Hematopoietic multipotent progenitor cell (in vitro differentiated cells): Measurements from ENCODE around the gene ZNF254. TPM values are rescaled to one million over a fixed set of nuclear protein-coding genes. Genes with fewer than 3 reads are reported as not detected.
"Not testable (repeated sequence)": the region's sequence is repeated elsewhere in the genome, so short reads cannot be mapped to it uniquely, and the experiment has no call there.

Experiments
- DNase-seq, 3 donors: peaks; one replicate each; pipeline ENCODE4 v3.0.0-alpha.2; 2011 to 2015; ENCODE audit warnings: low read depth in 2 of 3, low spot score in 2 of 3
- total RNA-seq: library from RNA; depleted of rRNA; stranded (reverse); fragments of >200 nt; gene quantifications from one replicate; pipeline ENCODE4 v1.2.3, GENCODE V29; 2012

Gene ZNF254
- total RNA-seq = 12.1 TPM

DNA sequence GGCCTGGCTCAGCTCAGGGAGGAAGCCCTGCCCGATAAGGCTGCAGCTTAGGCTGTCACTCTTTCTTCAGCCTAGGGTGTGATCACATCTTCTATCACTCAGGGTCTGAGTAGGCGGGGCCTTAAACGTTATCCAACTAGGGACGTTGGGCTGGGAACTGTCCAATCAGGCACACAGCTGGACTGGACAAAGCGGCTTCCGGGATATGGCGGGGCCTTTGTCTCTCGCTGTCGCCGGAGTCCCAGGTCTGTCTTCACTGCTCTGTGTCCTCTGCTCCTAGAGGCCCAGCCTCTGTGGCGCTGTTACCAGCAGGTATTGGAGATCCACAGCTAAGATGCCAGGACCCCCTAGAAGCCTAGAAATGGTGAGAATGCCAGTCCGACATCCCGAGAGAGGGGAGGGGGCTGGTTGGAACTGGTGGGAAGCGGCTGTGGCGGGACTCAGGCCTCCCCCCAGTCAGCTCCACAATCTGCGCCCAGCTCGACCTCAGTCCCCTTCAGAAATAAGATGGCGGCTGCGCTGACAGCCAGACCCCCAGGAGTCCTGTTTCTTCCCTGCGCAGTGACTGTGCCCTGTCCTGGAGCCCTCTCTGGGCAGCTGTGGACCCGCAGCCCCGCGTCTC is at the start of gene ZNF254:
Gene ZNF254, plus strand, starts transcription at position 214 of the 622 bp plus-strand sequence. Its CDS starts 121 bp downstream, at position 335.
- DNase-seq = peak; percentile 24 to 98 (median 94)

DNA sequence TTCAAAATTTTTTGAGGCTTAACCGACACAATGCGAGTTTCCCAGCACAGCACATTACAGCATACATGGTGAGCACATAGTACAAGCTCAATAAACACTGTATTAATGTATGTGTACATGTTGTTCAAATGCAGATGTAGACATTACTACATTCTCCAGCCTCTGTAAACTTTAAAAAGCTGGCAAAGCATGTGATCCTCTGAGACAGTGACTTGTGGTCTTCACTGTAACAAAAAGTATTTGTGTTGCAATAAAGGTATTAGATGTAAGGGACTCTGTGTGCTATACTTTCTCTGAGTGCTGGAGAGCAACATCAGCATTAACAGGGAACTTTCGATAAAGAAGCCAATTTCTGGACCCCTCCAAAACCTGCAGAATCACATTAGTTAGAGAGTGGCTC is 46.4 kb upstream of the ZNF254 start:
- DNase-seq = no peak

DNA sequence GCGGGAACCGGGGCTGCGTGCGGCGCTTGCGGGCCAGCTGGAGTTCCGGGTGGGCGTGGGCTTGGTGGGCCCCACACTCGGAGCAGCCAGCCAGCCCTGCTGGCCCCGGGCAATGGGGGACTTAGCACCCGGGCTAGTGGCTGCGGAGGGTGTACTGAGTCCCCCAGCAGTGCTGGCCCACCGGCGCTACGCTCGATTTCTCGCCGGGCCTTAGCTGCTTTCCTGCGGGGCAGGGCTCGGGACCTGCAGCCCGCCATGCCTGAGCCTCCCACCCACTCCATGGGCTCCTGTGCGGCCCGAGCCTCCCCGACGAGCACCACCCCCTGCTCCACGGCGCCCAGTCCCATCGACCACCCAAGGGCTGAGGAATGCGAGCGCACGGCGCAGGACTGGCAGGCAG is 45.7 kb upstream of the ZNF254 start:
- not testable (repeated sequence) for DNase-seq

DNA sequence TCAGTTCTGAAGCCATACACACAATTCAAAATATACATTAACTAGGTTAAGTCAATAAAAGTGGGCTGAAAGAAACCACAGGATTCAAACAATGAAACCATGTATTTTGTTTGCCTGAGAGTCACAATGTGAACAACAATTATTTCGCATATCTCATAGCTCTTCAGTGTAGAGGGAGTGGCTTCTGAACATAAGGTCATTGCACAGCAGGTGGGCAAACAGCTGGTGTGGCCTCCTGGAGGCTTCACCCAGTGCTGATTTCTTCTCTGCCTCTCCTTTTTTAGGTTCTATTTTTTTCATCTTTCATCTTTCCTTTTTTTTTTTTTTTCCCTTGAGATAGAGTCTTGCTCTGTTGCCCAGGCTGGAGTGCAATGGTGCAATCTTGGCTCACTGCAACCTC is 40.4 kb upstream of the ZNF254 start:
- no peak for DNase-seq

DNA sequence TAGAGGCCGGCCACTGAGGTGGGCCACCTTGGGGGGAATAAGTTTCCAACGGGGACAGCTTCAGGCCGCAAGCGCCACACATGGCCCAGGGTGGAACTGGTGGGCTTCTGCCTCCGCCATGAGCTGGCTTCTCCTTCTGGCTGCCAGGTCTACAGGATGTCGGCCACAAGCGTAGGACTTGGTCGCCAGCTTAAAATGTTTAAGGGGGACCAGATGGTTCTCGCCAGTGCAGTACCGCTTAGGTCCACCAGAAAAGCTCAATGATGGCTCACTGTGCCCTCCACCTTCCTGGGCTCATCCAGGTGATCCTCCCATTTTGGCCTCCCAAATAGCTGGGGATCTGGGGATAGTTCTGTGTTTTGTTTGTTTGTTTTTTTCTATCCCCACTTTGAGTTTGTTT is 38.7 kb upstream of the ZNF254 start:
- DNase-seq = no peak

DNA sequence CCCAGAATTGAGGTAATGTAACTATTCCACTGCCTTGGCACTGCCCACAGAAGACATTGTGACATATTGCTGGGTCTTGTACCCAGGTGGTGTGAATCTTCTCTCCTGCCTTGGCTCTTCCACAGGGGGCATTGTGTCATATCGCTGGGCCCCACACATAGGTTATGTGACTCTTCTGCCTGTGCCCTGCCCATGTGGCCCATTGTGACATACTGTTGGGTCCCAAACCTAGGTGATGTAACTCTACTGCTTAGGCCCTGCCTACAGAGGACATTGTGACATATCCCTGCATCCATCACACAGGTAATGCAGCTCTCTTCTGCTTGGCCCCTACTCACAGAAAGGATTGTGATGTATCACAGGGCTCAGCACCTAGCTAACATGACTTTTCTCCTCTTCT is 37.5 kb upstream of the ZNF254 start:
- DNase-seq = no peak

DNA sequence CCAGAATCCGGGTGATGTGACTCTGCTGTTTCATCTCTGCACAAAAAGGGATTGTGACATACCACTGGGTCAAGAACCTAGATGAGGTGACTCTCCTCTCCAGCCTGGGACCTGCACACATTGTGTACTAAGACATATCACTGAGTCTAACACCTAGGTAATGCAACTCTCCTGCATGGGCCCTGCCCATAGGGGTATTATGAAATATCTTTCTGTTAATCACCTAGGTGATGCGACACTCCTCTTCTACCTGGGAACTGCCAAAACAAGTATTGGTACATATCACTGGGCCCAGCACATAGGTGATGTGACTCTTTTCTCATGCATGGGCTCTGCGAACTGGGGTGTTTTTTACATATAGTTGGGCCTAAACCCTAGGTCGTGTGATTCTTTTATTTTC is 35.5 kb upstream of the ZNF254 start:
- DNase-seq = no peak

DNA sequence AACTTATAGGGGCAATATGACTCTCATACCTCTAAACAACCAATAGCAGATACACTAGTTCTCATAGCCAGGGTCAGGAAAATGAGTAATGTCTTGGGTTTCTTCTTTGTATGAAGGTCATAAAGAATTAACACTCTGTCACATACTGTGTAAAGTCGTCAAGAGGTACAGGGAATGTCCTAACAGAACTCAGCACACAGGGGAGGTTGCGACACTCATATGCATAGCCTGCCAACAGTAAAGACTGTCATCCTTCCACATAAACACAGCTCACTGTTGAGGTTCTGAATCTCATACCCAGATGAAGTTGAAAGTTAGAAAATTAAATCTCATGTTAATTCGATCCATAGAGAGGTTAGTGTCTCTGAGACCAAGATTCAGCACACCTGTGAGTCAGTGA is 34.2 kb upstream of the ZNF254 start:
- DNase-seq = no peak

DNA sequence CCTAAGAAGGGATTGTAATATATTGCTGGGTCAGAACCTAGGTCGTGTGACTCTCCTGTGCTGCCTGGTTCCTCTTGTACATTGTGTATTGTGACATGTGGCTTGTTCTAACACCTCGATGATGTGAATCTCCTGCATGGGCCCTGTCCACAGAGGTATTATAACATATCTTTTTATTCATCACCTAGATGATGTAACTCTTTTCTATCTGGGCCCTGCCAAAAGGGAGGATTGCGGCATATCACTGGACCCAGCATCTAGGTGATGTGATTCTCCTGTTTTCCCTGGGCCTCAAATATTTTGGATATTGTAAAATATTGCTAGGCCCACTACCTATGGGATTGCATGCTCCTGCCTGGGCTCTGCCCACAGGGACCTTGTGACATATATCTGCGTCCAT is 33.4 kb upstream of the ZNF254 start:
- no peak for DNase-seq

DNA sequence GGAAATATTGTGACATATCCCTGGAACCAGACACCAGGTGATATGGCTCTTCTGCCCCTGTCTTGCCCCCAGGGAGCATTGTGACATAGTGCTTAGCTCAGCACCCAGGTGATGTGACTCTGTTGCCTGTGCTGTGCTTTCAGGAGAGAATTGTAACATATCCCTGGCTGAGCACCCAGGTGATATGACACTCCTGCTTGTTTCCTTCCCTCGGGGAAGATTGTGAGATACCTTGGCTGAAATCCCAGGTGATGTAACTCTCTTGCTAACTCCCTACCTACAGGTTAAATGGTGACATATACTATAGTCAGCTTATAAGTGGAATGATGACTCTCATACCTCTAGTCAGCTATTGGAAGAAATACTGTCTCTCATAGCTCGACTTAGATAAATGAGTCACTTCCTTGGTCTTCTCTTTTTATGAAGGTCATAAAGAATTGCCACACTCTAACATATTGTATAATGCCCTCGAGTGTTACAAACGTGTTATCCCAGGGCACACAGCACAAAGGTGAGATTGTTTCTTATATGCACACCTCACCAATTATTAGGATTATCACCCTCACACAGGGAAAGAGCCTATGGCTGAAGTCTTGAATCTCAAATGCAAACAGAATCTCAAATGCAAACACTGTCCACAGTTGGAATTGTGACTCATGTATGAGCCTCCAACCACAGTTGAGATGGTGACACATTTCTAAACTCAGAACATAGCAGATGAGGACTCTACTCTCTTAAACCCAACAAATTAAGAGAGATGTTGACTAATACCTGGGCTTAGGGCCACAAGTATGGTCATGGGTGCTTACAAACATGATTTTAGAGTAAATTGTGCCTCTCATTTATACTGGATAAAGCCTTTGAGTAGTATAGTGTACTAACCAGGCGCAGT is 32.7 kb upstream of the ZNF254 start:
- DNase-seq = no peak

DNA sequence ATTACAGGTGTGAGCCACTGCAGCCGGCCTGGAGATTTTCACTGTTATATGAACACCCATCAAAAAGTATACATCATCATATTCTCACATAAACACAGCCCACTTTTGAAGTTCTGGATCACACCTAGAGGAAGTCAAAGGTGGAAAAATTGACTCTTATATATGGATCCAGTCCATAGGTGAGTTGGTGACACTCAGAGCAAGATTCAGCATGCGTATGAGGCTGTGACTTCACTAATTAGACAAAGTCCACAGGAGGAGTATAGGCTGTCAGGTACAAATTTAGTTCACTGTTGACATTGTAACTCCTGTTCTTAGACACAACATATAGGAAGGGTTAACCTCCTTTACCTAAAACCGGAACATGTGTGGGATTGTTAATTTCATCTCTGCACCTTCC is 31.4 kb upstream of the ZNF254 start:
- no peak for DNase-seq

DNA sequence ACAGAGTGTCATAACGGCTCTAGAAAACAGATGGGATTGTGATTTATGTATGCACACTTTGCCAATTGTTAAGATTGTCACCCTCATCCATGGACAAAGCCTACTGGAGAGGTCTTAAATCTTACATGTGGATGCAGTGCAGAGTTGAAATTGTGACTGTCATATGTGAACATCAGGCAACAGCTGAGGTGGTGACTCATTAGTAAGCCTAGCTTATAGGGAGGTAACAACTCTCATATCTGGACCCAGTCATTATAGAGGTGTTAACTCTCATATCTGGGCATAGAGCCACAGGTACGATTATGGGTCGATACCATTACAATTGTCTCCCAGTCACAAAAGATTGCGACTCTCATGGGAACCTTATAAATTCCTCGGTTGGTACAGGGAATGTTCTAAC is 29.8 kb upstream of the ZNF254 start:
- DNase-seq = no peak

DNA sequence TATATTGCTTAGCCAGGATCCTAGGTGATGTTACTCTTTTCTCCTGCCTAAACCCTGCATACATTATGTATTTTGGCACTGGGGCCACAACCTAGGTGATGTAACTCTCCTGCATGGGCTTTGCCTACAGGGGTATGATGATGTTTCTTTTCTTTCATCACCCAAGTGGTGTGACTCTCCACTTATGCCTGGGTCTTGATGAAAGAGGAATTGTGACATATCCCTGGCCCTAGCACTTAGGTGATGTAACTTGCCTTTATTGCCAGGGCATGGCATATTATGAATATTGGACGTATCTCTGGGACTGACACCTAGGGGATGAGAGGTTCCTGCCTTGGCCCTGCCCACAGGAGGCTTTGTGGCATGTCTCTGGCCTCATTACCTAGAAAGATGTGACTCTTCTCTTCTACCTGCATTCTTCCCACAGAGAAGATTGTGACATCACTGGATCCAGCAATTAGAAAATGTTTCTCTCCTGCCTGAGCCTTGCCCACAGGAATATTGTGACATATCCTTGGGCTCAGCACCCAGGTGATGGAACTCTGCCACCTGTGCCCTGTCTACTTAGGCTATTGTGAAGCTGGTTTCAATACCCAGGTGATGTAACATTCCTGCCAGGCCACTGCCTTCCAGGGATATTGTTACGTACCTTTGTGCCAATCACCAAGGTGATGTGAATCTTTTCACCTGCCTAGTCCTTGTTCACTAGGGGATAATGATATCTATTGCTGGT is 27.3 kb upstream of the ZNF254 start:
- no peak for DNase-seq

DNA sequence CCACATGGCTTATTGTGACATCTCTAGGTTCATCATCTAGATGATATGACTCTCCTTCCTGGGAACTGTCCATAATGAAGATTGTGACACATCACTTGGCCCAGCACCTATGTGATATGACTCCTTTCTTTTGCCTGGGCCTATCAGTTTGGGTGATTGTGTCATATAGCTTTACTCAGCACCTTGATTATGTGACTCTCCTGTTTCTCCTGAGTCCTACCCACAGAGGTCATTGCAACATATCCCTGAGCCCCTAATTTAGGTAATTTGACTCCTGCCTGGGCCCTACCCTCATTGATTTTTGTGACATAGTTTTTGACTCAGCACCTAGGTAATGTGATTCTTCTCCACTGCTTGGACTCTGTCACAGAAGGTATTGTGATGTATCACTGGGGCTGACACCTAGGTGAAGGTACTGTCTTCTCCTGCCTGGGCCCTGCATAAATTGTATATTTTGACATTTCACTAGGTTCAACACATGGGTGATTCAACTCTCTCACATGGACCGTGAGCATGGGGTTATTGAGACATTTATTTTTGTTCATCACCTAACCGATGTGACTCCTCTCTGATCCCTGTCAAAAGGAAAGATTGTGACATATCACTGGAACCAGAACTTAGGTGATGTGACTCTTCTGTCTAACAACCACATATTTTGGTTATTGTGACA is 26.2 kb upstream of the ZNF254 start:
- no peak for DNase-seq

DNA sequence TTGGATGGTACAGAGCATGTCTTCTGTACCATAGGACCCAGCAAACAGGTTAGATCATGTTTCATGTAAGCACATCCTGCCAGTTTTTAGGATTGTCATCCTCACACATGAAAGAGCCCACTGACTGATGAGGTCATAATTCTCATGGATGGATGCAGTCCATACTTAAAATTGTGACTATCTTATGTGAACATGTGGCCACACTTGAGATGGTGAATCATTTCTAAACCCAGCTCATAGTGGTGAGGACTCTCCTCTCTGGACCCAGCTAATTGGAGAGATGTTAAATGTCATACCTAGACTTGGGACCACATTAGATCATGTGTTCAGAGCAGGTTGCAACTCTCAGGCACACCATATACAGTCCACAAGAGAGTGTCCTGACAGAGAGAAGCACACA is 24.8 kb upstream of the ZNF254 start:
- no peak for DNase-seq

DNA sequence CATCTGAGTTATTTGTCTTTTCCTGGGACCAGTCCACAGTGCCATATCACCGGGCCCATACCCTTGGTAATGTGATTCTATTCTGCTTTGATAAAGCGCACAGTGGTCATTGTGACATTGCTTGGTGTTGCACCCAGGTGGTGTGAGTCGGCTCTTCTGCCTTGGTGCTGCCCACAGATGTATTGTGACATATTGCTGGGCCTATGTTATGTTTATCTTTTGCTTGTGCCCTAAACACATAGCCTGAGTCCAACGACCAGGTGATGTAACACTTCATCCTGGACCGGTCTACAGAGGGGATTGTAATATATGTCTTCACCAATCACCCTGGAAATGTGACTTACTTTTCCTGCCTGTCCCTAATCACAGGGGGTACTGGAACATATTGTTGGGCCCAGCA is 23.7 kb upstream of the ZNF254 start:
- no peak for DNase-seq

DNA sequence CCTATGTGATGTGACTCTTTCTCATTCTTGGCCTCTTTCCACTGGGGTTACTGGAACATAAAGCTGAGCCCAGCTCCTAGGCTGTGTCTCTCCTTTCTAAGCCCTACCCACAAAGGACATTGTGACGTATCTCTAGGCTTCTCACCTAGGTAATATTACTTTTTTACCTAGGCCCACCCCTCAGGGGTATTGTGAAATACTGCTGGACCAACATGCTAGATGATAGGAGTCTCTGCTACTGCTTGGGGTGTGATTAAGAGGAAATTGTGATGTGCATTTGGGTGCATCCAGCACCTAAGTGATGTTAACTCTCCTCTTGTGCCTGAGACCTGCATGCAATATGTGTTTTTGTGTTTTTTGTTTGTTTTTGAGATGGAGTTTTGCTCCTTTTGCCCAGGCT is 22.8 kb upstream of the ZNF254 start:
- no peak for DNase-seq

DNA sequence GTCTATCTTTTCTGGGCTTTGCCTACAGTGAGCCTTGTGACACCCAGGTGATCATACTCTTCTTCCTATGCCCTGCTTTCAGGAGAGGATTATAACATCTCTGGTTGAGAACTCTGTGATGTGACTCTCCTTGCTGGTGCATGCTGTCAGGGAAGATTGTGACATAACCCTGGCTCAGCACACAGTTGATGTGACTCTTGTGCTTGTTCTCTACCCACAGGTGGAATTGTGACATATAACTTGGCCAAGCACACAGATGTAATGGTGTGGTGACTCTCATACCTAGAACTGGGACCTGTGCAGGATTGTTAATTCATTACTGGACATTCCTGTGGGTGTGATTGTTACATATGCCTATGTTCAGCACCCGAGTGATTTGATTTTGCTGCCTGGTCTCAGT is 21.7 kb upstream of the ZNF254 start:
- DNase-seq = no peak

DNA sequence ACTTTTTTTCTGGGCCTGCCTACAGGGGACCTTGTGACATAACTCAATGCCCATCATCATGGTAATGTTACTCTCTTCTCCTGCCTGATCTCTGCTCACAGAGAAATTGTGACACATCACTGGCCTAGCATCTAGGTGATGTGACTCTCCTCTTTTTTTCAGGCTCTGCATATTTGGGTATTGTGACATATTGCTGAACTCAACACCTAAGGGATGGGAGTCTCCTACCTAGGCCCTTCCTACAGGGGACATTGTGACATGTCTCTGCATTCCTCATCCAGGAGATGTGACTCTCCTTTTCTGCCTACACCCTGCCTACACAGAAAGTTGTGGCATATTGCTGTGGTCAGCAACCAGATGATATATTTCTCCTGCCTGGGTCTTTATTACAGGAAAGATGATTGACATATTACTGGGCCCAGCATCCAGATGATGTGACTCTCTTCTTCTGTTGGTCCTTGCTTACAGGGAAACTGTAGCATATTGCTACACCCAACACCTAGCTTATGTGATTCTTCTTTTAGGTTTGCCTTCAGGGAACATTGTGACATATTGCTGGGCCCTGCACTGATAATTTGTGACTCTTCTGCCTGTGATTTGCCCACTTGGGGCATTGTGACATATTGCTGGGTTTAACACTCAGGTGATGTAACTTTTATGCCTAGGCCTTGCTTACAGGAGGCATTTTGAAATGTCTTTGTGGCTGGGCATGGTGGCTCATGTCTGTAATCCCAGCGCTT is 21.0 kb upstream of the ZNF254 start:
- no peak for DNase-seq

DNA sequence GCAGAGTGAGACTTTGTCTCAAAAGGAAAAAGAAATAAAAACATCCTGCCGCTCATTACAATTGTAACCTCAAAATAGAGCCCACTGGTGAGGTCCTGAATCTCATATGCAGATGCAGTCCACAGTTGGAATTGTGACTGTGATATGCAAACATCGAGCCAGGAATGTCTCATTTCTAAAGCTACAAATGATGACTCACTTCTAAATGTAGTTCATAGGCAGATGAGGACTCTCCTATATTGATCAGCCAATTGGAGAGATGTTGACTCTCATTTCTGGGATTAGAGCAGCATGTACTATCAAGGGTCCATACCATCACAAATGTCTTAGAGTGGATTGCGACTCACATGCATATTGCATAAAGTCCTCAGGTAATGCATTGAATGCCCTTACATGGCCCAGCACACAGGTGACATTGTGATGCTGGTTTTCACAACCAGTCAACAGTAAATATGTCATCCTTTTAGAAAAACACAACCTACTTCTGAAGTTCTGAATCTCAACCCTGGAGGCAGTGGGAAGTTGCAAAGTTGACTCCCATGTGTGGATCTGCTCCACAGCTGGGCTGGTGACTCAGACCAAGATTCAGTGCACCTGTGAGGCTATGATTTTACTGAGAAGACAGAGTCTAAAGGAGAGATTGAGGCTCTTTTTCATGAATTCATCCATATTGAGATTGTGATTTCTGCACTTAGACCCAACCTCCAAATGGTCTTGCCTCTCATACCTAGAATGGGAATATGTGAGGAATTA is 16.9 kb upstream of the ZNF254 start:
- no peak for DNase-seq
